ENCODE results near the gene CEACAM7.

GRCh38 chr19:41624937-41625336, 63.1 kb downstream of the CEACAM7 start:
- TF ChIP-seq CTCF (IDR thresholded peaks at IDR 0.05) = no peak
- no peak for TF ChIP-seq POLR2A (IDR thresholded peaks at IDR 0.05)

Measured in thyroid gland (tissue), 4 donors.